ENCODE measurements around the gene HECTD4.
"Not testable (repeated sequence)": the region's sequence is repeated elsewhere in the genome, so short reads cannot be mapped to it uniquely, and the experiment has no call there.

Gene HECTD4

GRCh38 chr12:112236786-112237185 lies 145.4 kb downstream of the HECTD4 start:
- TF ChIP-seq CTCF (IDR thresholded peaks at IDR 0.05; ENCODE audit: low read depth, low read length), result no peak
- H3K4me3 ChIP-seq (replicated peaks in 1 of 2; ENCODE audit: low read depth in 2 of 2, low read length in 2 of 2), result no peak overlapping the region
- no peak for DNase-seq (ENCODE audit: low read depth in 2 of 2)

- DNase-seq (ENCODE audit: low read depth in 2 of 2), result no peak
- TF ChIP-seq CTCF (IDR thresholded peaks at IDR 0.05; ENCODE audit: low read depth, low read length), result no peak
Measured at GRCh38 chr12:112236386-112236785, 145.8 kb downstream of the HECTD4 start.

GRCh38 chr12:112234303-112234702 lies 147.9 kb downstream of the HECTD4 start:
- no peak overlapping the region for H3K4me3 ChIP-seq (replicated peaks in 1 of 2; ENCODE audit: low read depth in 2 of 2, low read length in 2 of 2)
- no peak for TF ChIP-seq CTCF (IDR thresholded peaks at IDR 0.05; ENCODE audit: low read depth, low read length)
- no peak for DNase-seq (ENCODE audit: low read depth in 2 of 2)

More at GRCh38 chr12:112236386-112236785, 145.8 kb downstream of the HECTD4 start:
- H3K4me3 ChIP-seq (replicated peaks in 1 of 2; ENCODE audit: low read depth in 2 of 2, low read length in 2 of 2), result no peak overlapping the region

- no peak for DNase-seq (ENCODE audit: low read depth in 2 of 2)
- no peak for TF ChIP-seq CTCF (IDR thresholded peaks at IDR 0.05; ENCODE audit: low read depth, low read length)
Measured at GRCh38 chr12:112233242-112233641, 149.0 kb downstream of the HECTD4 start.

GRCh38 chr12:112230136-112230535 lies 152.1 kb downstream of the HECTD4 start:
- TF ChIP-seq CTCF (IDR thresholded peaks at IDR 0.05; ENCODE audit: low read depth, low read length), result no peak
- H3K4me3 ChIP-seq (replicated peaks in 1 of 2; ENCODE audit: low read depth in 2 of 2, low read length in 2 of 2), result no peak overlapping the region
- no peak for DNase-seq (ENCODE audit: low read depth in 2 of 2)

More at GRCh38 chr12:112233242-112233641, 149.0 kb downstream of the HECTD4 start:
- no peak overlapping the region for H3K4me3 ChIP-seq (replicated peaks in 1 of 2; ENCODE audit: low read depth in 2 of 2, low read length in 2 of 2)

GRCh38 chr12:112226768-112227167 lies 155.5 kb downstream of the HECTD4 start:
- DNase-seq (ENCODE audit: low read depth in 2 of 2), result no peak

GRCh38 chr12:112220628-112221027 lies 161.6 kb downstream of the HECTD4 start:
- DNase-seq (ENCODE audit: low read depth in 2 of 2); H3K4me3 ChIP-seq (replicated peaks in 1 of 2; ENCODE audit: low read depth in 2 of 2, low read length in 2 of 2): not testable (repeated sequence)

More at GRCh38 chr12:112226768-112227167, 155.5 kb downstream of the HECTD4 start:
- TF ChIP-seq CTCF (IDR thresholded peaks at IDR 0.05; ENCODE audit: low read depth, low read length), result no peak
- H3K4me3 ChIP-seq (replicated peaks in 1 of 2; ENCODE audit: low read depth in 2 of 2, low read length in 2 of 2), result no peak overlapping the region
